Hepatocyte (in vitro differentiated cells): Measurements from ENCODE around the gene SEBOX. TPM values are rescaled to one million over a fixed set of nuclear protein-coding genes. Genes with fewer than 3 reads are reported as not detected.

Source experiments
- DNase-seq: peaks from one replicate; pipeline ENCODE4 v3.0.0-alpha.2; 2016; ENCODE audit warnings: low spot score
- H2AFZ ChIP-seq: fragments of 200-600 bp; sonication (generic); 2 replicates; pipeline ENCODE4 v1.6.0; 2016; ENCODE audit warnings: antibody characterized with exemption, mild to moderate bottlenecking
- H3K27ac ChIP-seq: fragments of 200-600 bp; sonication (generic); 2 replicates; pipeline ENCODE4 v1.5.1; 2016; ENCODE audit warnings: mild to moderate bottlenecking
- H3K27me3 ChIP-seq: fragments of 200-600 bp; sonication (generic); 2 replicates; pipeline ENCODE4 v1.6.1; 2016
- H3K36me3 ChIP-seq: fragments of 200-600 bp; sonication (generic); replicated peaks from 2 replicates; pipeline ENCODE4 v1.5.1; 2016; ENCODE audit warnings: low read depth; ENCODE audit not compliant: insufficient read depth
- H3K4me1 ChIP-seq: fragments of 200-600 bp; sonication (generic); 2 replicates; pipeline ENCODE4 v1.5.1; 2016; ENCODE audit warnings: mild to moderate bottlenecking, moderate library complexity; ENCODE audit not compliant: insufficient read depth
- H3K4me2 ChIP-seq: fragments of 200-600 bp; sonication (generic); 2 replicates; pipeline ENCODE4 v1.6.0; 2016
- H3K4me3 ChIP-seq: fragments of 200-600 bp; sonication (generic); 2 replicates; pipeline ENCODE4 v1.5.1; 2016; ENCODE audit warnings: mild to moderate bottlenecking
- H3K79me2 ChIP-seq: fragments of 200-600 bp; sonication (generic); 2 replicates; pipeline ENCODE4 v1.6.0; 2017; ENCODE audit warnings: mild to moderate bottlenecking
- H3K9me2 ChIP-seq: fragments of 200-600 bp; sonication (generic); replicated peaks from 2 replicates; pipeline ENCODE4 v1.6.0; 2017; ENCODE audit warnings: mild to moderate bottlenecking; ENCODE audit not compliant: insufficient read depth
- H3K9me3 ChIP-seq: fragments of 200-600 bp; sonication (generic); 2 replicates; pipeline ENCODE4 v1.5.1; 2016; ENCODE audit warnings: low read depth, mild to moderate bottlenecking
- H4K20me1 ChIP-seq: fragments of 200-600 bp; sonication (generic); 2 replicates; pipeline ENCODE4 v1.6.0; 2016; ENCODE audit warnings: mild to moderate bottlenecking; ENCODE audit not compliant: insufficient read depth, poor library complexity, severe bottlenecking
- EZH2 ChIP-seq: fragments of 200-600 bp; sonication (generic); IDR thresholded peaks from 2 replicates; pipeline ENCODE4 v1.6.1; 2016; ENCODE audit warnings: antibody characterized with exemption, mild to moderate bottlenecking, borderline replicate concordance
- EZH2phosphoT487 ChIP-seq: fragments of 200-600 bp; sonication (generic); IDR thresholded peaks from one replicate; pipeline ENCODE4 v1.6.1; 2018; ENCODE audit warnings: antibody characterized with exemption, mild to moderate bottlenecking, low read depth, moderate library complexity; ENCODE audit not compliant: unreplicated experiment, severe bottlenecking
- WGBS: methylation state at CpG from one replicate; pipeline ENCODE4 v1.1.6; 2016; ENCODE audit warnings: low lambda C conversion rate; ENCODE audit errors: missing lambda C conversion rate; 5-methylcytosine and 5-hydroxymethylcytosine counted together
- polyA plus RNA-seq: library from polyadenylated mRNA; unstranded; fragments of >200 nt; fragmentation: Nextera tagmentation; extraction: Ambion mirVana; gene quantifications from 2 replicates; pipeline ENCODE4 v1.2.1, GENCODE V29; 2016
- total RNA-seq: library from RNA; depleted of rRNA; stranded (reverse); fragments of >200 nt; gene quantifications from 2 replicates; pipeline ENCODE4 v1.2.3, GENCODE V29; 2014
- TF ChIP-seq, protein P1 (sequence below): fragments of 200-600 bp; sonication (generic); IDR thresholded peaks from 2 replicates; pipeline ENCODE4 v1.5.1; 2016; ENCODE audit warnings: antibody characterized with exemption, mild to moderate bottlenecking; ENCODE audit not compliant: poor library complexity

The SEBOX gene
- total and polyA plus RNA-seq, 2 experiments from 2014 or later = not detected

DNA sequence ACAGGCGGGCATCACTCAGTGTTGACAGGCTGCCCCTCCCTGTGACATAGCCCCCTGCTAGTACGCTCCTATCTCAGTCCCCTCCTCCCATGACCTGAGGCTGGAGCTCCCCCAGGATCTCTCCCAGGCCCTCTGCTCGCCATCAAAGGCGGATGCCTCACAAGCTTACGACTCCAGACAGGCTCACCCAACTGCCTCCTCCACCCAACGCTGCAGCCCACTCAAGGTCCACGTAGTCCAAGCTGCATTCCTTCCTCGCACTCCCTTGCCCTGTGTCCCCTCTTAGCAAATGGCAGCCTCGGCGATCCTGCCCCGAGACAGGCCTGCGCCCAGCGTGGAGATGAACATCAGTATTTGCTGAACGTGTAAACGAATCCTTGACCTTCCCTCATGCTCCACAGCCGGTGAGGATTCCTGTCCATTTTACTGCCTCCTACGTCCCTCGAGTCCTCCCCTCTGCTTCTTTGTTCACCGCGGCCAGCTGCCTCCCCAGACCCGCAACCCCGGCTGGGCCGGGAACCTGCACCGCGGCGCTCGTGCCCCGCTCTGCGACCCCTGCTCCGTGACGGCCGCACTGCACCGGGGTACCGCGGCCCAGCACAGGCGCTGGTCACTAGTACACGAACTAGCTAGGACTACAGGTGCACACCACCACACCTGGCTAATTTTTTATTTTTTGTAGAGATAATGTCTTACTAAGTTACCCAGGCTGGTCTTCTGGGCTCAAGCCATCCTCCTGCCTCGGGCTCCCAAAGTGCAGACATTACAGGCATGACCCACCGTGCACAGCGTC, 46.8 kb downstream of the SEBOX start:
- H3K4me3 ChIP-seq = peak overlapping the region; percentile 28
- H3K36me3 ChIP-seq = no peaks in the 10 kb centered on the region
- WGBS = 8% methylated on average over 40 of the region's 40 CpGs
- no peak for DNase-seq
- peak overlapping the region; percentile 79 for H2AFZ ChIP-seq
- H3K79me2 ChIP-seq = peaks cover 35% of the 10 kb centered on the region
- peak overlapping the region; percentile 17 for H3K27ac ChIP-seq
- H3K9me3 ChIP-seq = no peaks in the 10 kb centered on the region
- H3K4me1 ChIP-seq = peaks cover 23% of the 10 kb centered on the region
- TF ChIP-seq EZH2phosphoT487 (no peak), EZH2 (no peak)
- TF ChIP-seq, protein P1, sequence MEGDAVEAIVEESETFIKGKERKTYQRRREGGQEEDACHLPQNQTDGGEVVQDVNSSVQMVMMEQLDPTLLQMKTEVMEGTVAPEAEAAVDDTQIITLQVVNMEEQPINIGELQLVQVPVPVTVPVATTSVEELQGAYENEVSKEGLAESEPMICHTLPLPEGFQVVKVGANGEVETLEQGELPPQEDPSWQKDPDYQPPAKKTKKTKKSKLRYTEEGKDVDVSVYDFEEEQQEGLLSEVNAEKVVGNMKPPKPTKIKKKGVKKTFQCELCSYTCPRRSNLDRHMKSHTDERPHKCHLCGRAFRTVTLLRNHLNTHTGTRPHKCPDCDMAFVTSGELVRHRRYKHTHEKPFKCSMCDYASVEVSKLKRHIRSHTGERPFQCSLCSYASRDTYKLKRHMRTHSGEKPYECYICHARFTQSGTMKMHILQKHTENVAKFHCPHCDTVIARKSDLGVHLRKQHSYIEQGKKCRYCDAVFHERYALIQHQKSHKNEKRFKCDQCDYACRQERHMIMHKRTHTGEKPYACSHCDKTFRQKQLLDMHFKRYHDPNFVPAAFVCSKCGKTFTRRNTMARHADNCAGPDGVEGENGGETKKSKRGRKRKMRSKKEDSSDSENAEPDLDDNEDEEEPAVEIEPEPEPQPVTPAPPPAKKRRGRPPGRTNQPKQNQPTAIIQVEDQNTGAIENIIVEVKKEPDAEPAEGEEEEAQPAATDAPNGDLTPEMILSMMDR = no peak
- H3K27me3 ChIP-seq = no peaks in the 10 kb centered on the region
- H4K20me1 ChIP-seq = no peaks in the 10 kb centered on the region
- no peaks in the 10 kb centered on the region for H3K9me2 ChIP-seq
- peak overlapping the region; percentile 84 for H3K4me2 ChIP-seq

DNA sequence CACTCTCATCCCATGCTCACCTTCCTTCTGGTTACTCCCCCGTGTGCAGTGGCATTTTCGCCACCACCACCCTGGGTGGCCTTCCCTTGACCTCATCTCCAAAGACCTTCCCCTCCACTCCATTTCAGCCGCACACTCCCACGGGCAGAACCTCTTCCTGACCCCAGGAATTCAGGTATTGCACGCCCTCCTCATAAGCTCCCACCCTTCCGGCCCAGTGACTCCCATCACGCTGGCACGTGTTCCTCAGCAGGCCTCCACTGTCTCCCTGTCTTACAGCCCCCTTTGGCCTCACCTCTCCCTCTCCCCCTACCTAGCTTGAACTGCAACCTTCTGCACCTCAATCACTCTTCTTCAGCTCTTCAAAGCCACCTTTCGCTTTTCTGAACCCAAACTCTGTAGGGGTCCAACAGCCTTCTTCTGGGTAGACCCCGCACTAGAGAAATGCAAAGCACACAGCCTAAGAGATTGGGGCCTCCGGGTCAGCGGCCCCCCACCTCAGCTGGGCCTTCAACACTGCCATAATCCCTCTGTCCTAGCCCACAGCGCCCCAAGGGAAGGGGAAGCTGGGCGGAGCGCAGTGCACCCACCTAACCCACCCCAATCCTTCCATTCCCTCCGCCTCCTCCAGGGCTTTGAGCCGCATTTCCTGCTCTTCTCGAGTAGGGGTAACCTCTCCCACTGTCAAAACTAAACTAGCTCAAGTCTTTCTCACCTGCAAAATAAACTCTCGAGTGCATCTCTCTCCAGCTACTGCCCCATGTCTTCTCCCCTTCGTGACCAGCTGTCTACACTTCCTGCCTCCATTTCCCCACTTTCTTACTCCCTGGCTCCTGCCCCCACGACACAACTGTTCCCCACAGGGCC, 47.7 kb downstream of the SEBOX start:
- TF ChIP-seq, protein P1 = no peak
- no peak for TF ChIP-seq EZH2
- no peak for TF ChIP-seq EZH2phosphoT487
- Histone ChIP-seq H3K4me3 (no peak overlapping the region), H3K79me2 (peaks cover 27% of the 10 kb centered on the region), H3K4me1 (peaks cover 23% of the 10 kb centered on the region), H3K9me3 (no peaks in the 10 kb centered on the region), H4K20me1 (no peaks in the 10 kb centered on the region), H3K9me2 (no peaks in the 10 kb centered on the region), H3K4me2 (peak overlapping the region; percentile 84), H3K36me3 (no peaks in the 10 kb centered on the region), H3K27me3 (no peaks in the 10 kb centered on the region), H3K27ac (no peak overlapping the region), H2AFZ (no peak overlapping the region)
- WGBS = 89% methylated on average over 21 of the region's 21 CpGs
- DNase-seq = no peak

DNA sequence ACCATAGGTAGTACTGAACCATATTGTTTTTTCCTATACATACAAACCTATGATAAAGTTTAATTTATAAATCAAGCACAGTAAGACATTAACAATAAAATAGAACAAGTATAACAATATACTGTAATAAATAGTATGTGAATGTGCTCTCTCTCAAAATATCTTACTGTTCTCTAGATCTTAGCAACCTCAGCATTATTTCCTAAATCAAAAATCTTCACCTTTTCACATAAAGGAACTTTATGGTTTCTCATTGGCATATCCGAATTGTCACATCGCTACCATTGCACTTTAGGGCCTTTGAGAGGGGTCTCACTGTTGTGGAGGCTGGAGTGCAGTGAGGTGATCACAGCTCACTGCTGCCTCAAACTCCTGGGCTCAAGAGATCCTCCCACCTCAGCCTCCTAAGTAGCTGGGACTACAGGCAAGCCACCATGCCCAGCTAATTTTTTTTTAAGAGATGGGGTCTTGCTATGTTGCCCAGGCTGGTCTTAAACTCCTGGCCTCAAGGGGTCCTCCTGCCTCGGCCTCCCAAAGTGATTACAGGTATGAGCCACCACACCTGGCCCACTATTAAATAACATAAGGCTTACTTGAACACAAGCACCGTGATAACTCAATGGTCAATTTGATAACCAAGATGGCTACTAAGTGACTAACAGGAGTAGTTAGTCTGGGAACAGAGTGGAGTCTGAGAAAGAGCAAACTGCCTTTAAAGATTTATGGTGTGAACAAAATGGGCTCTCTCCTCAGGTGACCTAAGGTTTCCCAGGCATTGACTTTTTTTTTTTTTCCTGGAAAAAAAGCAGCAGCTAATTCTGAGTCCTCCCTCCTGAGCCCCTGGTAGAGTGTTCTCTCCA, 48.9 kb downstream of the SEBOX start:
- peaks cover 14% of the 10 kb centered on the region for H3K79me2 ChIP-seq
- no peak overlapping the region for H3K27ac ChIP-seq
- no peaks in the 10 kb centered on the region for H3K27me3 ChIP-seq
- WGBS = 91% methylated on average over 4 of the region's 4 CpGs
- H3K4me3 ChIP-seq = no peak overlapping the region
- H3K9me3 ChIP-seq = no peaks in the 10 kb centered on the region
- H3K4me1 ChIP-seq = peaks cover 23% of the 10 kb centered on the region
- no peak overlapping the region for H3K4me2 ChIP-seq
- H3K36me3 ChIP-seq = no peaks in the 10 kb centered on the region
- no peaks in the 10 kb centered on the region for H3K9me2 ChIP-seq
- no peak overlapping the region for H2AFZ ChIP-seq
- TF ChIP-seq, protein P1 = no peak
- no peak for TF ChIP-seq EZH2phosphoT487
- no peak for TF ChIP-seq EZH2
- no peaks in the 10 kb centered on the region for H4K20me1 ChIP-seq
- DNase-seq = no peak
